Immature natural killer cell (primary cell): ENCODE data around the gene ZMYND8. TPM values are rescaled to one million over a fixed set of nuclear protein-coding genes. Genes with fewer than 3 reads are reported as not detected.
"Not testable (repeated sequence)": the region's sequence is repeated elsewhere in the genome, so short reads cannot be mapped to it uniquely, and the experiment has no call there.

Experiments used
- DNase-seq, 3 donors: peaks; one replicate each; pipeline ENCODE4 v3.0.0; 2022; ENCODE audit warnings: mixed read lengths in 1 of 3
- H3K27ac Mint-ChIP-seq, 6 donors: one replicate each; pipeline ENCODE4 v1.8.0; 2020; ENCODE audit warnings: mixed read lengths in 6 of 6, mild to moderate bottlenecking in 5 of 6, inconsistent platforms in 4 of 6, moderate library complexity in 3 of 6
- H3K27me3 Mint-ChIP-seq, 3 donors: one replicate each; pipeline ENCODE4 v1.8.0; 2020 to 2021; ENCODE audit warnings: low read depth in 3 of 3, mild to moderate bottlenecking in 3 of 3, mixed read lengths in 3 of 3, moderate library complexity in 3 of 3, inconsistent platforms in 1 of 3
- H3K36me3 Mint-ChIP-seq, 3 donors: one replicate each; pipeline ENCODE4 v1.8.0; 2020; ENCODE audit warnings: mixed read lengths in 3 of 3, inconsistent platforms in 2 of 3, mild to moderate bottlenecking in 2 of 3
- H3K4me1 Mint-ChIP-seq, 2 donors: one replicate each; pipeline ENCODE4 v1.8.0; 2020; ENCODE audit warnings: inconsistent platforms in 2 of 2, mild to moderate bottlenecking in 2 of 2, mixed read lengths in 2 of 2, moderate library complexity in 1 of 2
- H3K4me3 Mint-ChIP-seq, 5 donors: one replicate each; pipeline ENCODE4 v1.8.0; 2020; ENCODE audit warnings: mild to moderate bottlenecking in 5 of 5, mixed read lengths in 5 of 5, inconsistent platforms in 3 of 5, moderate library complexity in 3 of 5
- H3K9me3 Mint-ChIP-seq, 6 donors: one replicate each; pipeline ENCODE4 v1.8.0; 2020; ENCODE audit warnings: mild to moderate bottlenecking in 6 of 6, mixed read lengths in 6 of 6, inconsistent platforms in 4 of 6, moderate library complexity in 3 of 6
- polyA plus RNA-seq, 3 donors: library from polyadenylated mRNA; unstranded; fragments of 300-500 nt; fragmentation: Illumina TruSeq; gene quantifications; one replicate each; pipeline ENCODE4 v1.2.3, GENCODE V29; 2021

The ZMYND8 gene
- polyA plus RNA-seq, 3 donors from 2014 or later: 3.4 to 16.9 (median 5.1) TPM

- H3K4me3 Mint-ChIP-seq, H3K9me3 Mint-ChIP-seq, DNase-seq, H3K27me3 Mint-ChIP-seq: not testable (repeated sequence)
- Mint-ChIP-seq H3K27ac (peak overlapping the region in 3 of 6 donors; percentile 3 to 70 (median 51)), H3K36me3 (peaks cover 8 to 18% (median 10%) of the 10 kb centered on the region in 3 donors), H3K4me1 (peaks cover 51 to 61% of the 10 kb centered on the region in 2 donors)
These were observed 95.9 kb downstream of the ZMYND8 start for GRCh38 chr20:47260540-47261126.

DNA sequence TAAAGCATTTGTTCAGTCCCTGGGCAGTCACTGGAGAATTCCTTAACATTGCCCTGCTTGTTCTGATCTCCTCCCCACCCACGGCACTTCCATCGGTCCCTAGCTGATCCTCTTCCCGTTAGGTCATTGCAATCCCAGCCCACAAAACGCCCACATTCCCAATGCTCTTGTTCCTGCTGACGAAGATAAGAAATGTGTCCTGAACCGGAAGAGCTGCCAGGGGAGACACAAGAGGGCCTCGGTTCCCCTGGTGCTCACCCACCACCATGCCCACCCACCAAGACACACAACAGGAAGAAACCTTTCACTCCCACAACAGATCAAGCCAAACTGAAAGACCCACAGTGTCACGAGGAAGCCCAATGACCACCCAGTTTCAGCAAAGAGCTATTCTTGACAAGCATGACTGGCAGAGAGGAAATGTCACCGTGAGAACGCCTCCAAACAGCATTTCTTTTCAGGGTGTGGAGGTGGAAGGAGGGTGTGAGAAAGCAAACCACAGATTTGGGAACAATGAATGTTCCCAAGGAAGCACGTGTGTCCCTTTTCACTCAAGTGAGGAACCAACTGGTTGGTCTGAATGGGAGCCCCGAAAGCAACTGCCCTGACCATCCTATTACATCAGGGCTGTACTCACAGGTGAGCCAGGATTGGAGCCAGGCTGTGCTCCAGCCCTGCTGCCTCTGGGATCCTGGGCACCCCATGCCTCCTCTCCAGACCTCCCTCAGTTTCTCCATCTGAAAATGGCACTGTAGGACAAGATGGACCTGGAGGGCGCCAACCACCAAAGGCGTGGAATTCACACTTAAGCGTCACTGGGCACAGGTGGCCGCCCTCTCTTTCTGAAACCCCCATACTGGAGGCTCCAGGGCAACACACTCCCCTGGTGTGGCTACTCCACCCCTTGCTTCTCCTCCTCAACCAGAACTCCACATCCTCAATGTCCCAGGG is 97.5 kb downstream of the ZMYND8 start:
- Mint-ChIP-seq H3K9me3 (no peaks in the 10 kb centered on the region), H3K27ac (peak overlapping the region; percentile 61 to 84 (median 83)), H3K27me3 (no peaks in the 10 kb centered on the region), H3K4me1 (peaks cover 51 to 60% of the 10 kb centered on the region in 2 donors), H3K4me3 (peak overlapping the region in 4 of 5 donors; percentile 3 to 49 (median 44)), H3K36me3 (peaks cover 8 to 21% (median 14%) of the 10 kb centered on the region in 3 donors)
- DNase-seq: no peak

- Mint-ChIP-seq H3K4me1 (peaks cover 41 to 49% of the 10 kb centered on the region in 2 donors), H3K36me3 (peaks cover 8 to 26% (median 19%) of the 10 kb centered on the region in 3 donors), H3K4me3 (peak overlapping the region in 2 of 5 donors; percentile 3 to 19), H3K9me3 (no peaks in the 10 kb centered on the region), H3K27me3 (no peaks in the 10 kb centered on the region), H3K27ac (peak overlapping the region; percentile 12 to 84 (median 80))
- no peak for DNase-seq
These were observed 98.7 kb downstream of the ZMYND8 start for GRCh38 chr20:47257771-47258170.

DNA sequence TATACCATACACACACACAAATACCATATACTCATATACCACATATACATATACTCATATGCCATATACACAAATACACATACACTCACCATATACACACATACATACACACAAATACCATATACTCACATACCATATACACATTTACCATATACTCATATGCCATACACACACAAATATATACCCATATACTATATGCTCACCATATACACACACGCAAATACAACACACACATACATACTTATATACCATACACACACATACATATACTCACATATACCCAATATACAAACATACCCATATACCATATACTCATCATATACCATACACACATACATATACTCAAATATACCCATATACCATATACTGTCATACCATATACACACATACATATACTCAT is 99.2 kb downstream of the ZMYND8 start:
- Mint-ChIP-seq H3K4me3 (no peak overlapping the region), H3K27ac (peak overlapping the region in 3 of 6 donors; percentile 2 to 76 (median 70)), H3K9me3 (no peaks in the 10 kb centered on the region), H3K36me3 (peaks cover 8 to 22% (median 17%) of the 10 kb centered on the region in 3 donors), H3K4me1 (peaks cover 36 to 44% of the 10 kb centered on the region in 2 donors), H3K27me3 (no peaks in the 10 kb centered on the region)
- no peak for DNase-seq

DNA sequence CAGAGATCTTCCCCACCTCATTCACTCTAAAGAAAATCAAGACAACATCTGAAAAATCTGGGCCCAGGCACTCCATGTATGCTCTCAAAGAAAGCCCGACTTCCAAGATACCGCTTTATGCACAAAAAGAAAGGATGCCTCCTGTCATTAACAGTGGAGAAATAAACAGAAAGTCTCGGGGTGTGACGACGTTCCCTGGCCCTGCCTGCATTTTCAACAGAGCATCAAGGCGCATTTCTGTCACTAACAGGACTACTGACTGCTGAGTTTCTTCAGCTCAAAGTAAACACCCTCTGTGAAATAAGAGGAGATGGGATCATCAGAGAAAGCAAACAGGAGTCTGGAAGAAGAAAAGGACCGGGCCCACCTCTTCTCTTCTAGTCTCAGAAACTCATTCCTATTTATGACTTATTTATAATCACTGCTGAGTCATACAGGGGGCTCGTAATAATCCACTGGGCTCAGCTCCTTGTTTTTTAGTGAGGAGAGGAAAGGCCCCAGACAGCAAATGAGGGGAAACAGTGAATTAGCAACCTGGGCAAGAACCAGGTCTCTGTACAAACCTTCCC is 99.7 kb downstream of the ZMYND8 start:
- H3K27ac Mint-ChIP-seq: peak overlapping the region in 1 of 6 donors; percentile 76
- peaks cover 33 to 39% of the 10 kb centered on the region in 2 donors for H3K4me1 Mint-ChIP-seq
- H3K9me3 Mint-ChIP-seq: no peaks in the 10 kb centered on the region
- no peak overlapping the region for H3K4me3 Mint-ChIP-seq
- H3K27me3 Mint-ChIP-seq: no peaks in the 10 kb centered on the region
- DNase-seq: no peak
- peaks cover 8 to 19% (median 13%) of the 10 kb centered on the region in 3 donors for H3K36me3 Mint-ChIP-seq

DNA sequence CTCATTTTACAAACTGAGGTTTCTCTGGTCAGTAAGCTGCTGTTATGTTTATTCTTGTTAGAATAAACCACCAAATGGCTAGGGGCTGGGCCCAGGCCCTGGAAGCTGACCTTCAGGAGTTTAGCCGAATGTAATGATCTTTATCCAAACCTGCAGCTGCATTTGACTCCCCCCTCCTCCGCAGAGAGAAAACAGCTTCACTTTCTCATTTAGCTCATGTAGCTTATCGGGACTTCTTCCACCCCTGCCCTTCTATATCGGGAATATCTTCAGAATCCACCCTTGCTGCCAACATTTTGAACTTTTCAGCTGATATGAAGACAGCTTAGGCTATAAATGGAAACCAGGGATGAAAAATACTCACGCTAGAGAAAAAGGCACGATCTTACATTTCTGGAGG is 102.6 kb downstream of the ZMYND8 start:
- Mint-ChIP-seq H3K36me3 (peaks cover 7 to 12% (median 12%) of the 10 kb centered on the region in 3 donors), H3K27me3 (no peaks in the 10 kb centered on the region), H3K4me3 (no peak overlapping the region), H3K9me3 (no peaks in the 10 kb centered on the region), H3K4me1 (peaks cover 13 to 18% of the 10 kb centered on the region in 2 donors), H3K27ac (peak overlapping the region in 1 of 6 donors; percentile 75)
- no peak for DNase-seq

GRCh38 chr20:47252879-47253307 is 103.6 kb downstream of the ZMYND8 start:
- Mint-ChIP-seq H3K27ac (peak overlapping the region in 1 of 6 donors; percentile 28), H3K4me1 (peaks cover 3 to 8% of the 10 kb centered on the region in 2 donors), H3K9me3 (no peaks in the 10 kb centered on the region), H3K4me3 (no peak overlapping the region), H3K27me3 (peaks cover 0 to 5% (median 0%) of the 10 kb centered on the region in 3 donors), H3K36me3 (peaks cover 9 to 19% (median 18%) of the 10 kb centered on the region in 3 donors)
- no peak for DNase-seq

- Mint-ChIP-seq H3K9me3 (no peaks in the 10 kb centered on the region), H3K27ac (peak overlapping the region in 1 of 6 donors; percentile 59), H3K4me3 (no peak overlapping the region), H3K4me1 (peaks cover 0 to 1% of the 10 kb centered on the region in 2 donors), H3K27me3 (peaks cover 0 to 7% (median 0%) of the 10 kb centered on the region in 3 donors), H3K36me3 (peaks cover 10 to 28% (median 19%) of the 10 kb centered on the region in 3 donors)
- DNase-seq: no peak
These were observed 105.1 kb downstream of the ZMYND8 start for GRCh38 chr20:47251154-47252020.

DNA sequence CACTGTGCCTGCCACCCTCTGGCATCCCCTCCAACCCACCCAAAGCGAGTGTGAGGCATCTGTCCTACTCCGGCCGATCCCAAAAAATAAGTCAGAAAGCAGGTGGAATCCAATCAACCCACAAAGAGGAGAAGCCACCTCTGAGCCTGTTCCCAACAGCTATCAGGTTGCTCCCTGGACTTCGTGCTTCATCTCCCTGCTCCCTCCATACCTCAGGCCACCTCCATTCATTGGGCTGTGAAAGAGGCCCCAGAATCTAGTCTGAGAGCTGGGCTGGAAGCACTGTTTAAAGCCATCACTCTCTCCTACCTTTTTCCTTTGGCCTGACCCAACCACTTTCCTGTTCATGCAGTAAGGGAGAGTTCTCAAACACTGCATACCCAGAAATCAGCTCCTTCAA is 106.1 kb downstream of the ZMYND8 start:
- peaks cover 15 to 33% (median 28%) of the 10 kb centered on the region in 3 donors for H3K36me3 Mint-ChIP-seq
- peak overlapping the region in 2 of 6 donors; percentile 13 to 17 for H3K27ac Mint-ChIP-seq
- no peaks in the 10 kb centered on the region for H3K9me3 Mint-ChIP-seq
- peaks cover 0 to 1% of the 10 kb centered on the region in 2 donors for H3K4me1 Mint-ChIP-seq
- no peak overlapping the region for H3K4me3 Mint-ChIP-seq
- H3K27me3 Mint-ChIP-seq: peaks cover 0 to 8% (median 0%) of the 10 kb centered on the region in 3 donors
- no peak for DNase-seq

GRCh38 chr20:47249913-47250312 is 106.6 kb downstream of the ZMYND8 start:
- peaks cover 15 to 33% (median 28%) of the 10 kb centered on the region in 3 donors for H3K36me3 Mint-ChIP-seq
- DNase-seq: no peak
- H3K4me1 Mint-ChIP-seq: peaks cover 0 to 1% of the 10 kb centered on the region in 2 donors
- peaks cover 0 to 8% (median 0%) of the 10 kb centered on the region in 3 donors for H3K27me3 Mint-ChIP-seq
- no peak overlapping the region for H3K27ac Mint-ChIP-seq
- no peak overlapping the region for H3K4me3 Mint-ChIP-seq
- no peaks in the 10 kb centered on the region for H3K9me3 Mint-ChIP-seq

DNA sequence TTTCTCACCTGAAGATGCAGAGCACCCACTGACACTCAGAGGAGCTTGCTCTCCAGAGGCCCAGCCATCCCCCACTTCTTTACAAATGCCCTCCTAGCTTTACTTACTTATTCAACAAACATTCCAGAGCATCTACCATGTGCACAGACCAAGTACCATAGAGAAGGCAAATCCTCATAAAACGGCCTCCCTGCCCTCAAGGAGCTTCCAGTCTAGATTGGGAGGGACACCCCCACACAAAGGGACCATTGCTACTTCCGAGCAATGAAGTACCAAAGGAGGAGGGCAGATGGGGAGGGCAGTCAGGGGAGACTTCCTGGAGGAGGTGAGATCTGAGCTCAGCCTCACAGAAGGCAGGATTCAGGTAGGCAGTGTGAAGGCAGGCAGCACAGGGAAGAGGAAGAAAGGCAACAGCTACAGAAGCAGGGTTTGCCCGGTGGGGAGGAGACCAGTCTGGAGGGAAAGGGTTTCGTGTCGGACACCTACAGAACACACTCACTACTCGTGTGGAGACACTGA is 108.0 kb downstream of the ZMYND8 start:
- DNase-seq: no peak
- peaks cover 0 to 1% of the 10 kb centered on the region in 2 donors for H3K4me1 Mint-ChIP-seq
- no peaks in the 10 kb centered on the region for H3K9me3 Mint-ChIP-seq
- H3K27ac Mint-ChIP-seq: peak overlapping the region in 2 of 6 donors; percentile 7 to 72
- H3K36me3 Mint-ChIP-seq: peaks cover 18 to 26% (median 26%) of the 10 kb centered on the region in 3 donors
- H3K4me3 Mint-ChIP-seq: no peak overlapping the region
- H3K27me3 Mint-ChIP-seq: peaks cover 0 to 9% (median 0%) of the 10 kb centered on the region in 3 donors

- peaks cover 0 to 1% of the 10 kb centered on the region in 2 donors for H3K4me1 Mint-ChIP-seq
- no peaks in the 10 kb centered on the region for H3K9me3 Mint-ChIP-seq
- H3K36me3 Mint-ChIP-seq: peaks cover 18 to 25% (median 25%) of the 10 kb centered on the region in 3 donors
- no peak for DNase-seq
- H3K27ac Mint-ChIP-seq: no peak overlapping the region
- no peak overlapping the region for H3K4me3 Mint-ChIP-seq
- H3K27me3 Mint-ChIP-seq: peaks cover 0 to 9% (median 0%) of the 10 kb centered on the region in 3 donors
These were observed 108.5 kb downstream of the ZMYND8 start for GRCh38 chr20:47247972-47248371.
